Measurements from ENCODE around the gene TREM1. TPM values are rescaled to one million over a fixed set of nuclear protein-coding genes. Genes with fewer than 3 reads are reported as not detected.

TREM1 gene
- total RNA-seq, 1 experiment from 2014 or later = not detected

DNA sequence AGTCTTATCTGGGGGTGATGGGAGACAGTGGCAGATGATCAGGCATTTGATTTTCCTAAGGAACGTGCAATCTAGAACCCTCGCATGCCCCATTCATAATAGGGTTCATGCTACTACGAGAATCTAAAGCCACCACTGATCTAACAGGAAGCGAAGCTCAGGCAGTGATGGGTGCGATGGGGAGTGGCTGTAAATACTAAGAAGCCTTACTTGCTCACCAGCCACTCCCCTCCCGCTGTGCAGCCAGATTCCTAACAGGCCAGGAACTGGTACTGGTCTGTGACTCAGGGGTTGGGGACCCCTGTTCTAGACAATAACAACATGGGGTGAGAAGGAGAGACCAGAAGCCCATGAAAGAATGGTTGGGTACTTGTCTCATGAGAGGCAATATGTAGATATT lies 53.8 kb downstream of the TREM1 start:
- POLR2A ChIA-PET (ENCODE audit: unreplicated experiment) = interaction anchor here (0.6 kb wide), 1 partner anchor 1342 kb away, joined by 3 read pairs; no protein-coding TSS in a partner anchor
- BruUV-seq (replicated peaks) = no TSS peak

DNA sequence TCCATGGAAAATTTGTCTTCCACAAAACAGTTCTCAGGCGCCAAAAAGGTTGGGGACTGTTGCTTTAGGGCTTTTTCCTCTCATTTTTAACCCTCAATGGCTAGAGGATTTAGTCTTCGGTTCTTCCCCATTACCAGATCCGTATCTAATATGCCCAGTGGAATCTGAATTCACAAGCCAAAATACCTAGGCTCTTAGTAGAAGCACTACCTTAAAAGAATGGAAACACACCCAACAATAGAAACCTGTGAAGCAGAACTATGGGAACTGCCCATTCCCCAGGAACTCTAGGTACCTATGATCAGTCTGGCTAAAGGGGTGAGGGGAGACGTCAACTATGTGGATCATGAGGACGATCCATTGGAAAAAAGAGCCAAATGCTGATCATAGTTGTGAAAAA lies 55.2 kb downstream of the TREM1 start:
- Histone ChIP-seq H3K36me3 (ENCODE audit: low read depth) (no peaks in the 10 kb centered on the region), H3K9me3 (ENCODE audit: insufficient read depth, low read depth) (no peaks in the 10 kb centered on the region), H3K4me3 (no peak overlapping the region), H3K9me2 (ENCODE audit: insufficient read depth) (no peaks in the 10 kb centered on the region), H3K27ac (no peak overlapping the region), H3K79me2 (ENCODE audit: low read depth) (no peaks in the 10 kb centered on the region), H3K27me3 (ENCODE audit: insufficient read depth, low read depth) (peaks cover 13% of the 10 kb centered on the region), H2AFZ (no peak overlapping the region), H3K4me2 (no peak overlapping the region), H3F3A (ENCODE audit: insufficient read depth, low read depth) (no peaks in the 10 kb centered on the region), H4K20me1 (ENCODE audit: insufficient read depth) (no peaks in the 10 kb centered on the region), H3K4me1 (replicated peaks; ENCODE audit: insufficient read depth) (0 out of 2 replicates have a peak, but pooled peaks cover 3% of the 10 kb centered on the region)
- ChIA-PET CTCF (no interaction called here), POLR2A (ENCODE audit: unreplicated experiment) (no interaction called here)
- BruUV-seq (replicated peaks) = no TSS peak
- intact Hi-C loops (cut with micrococcal nuclease; ENCODE audit: unreplicated experiment) = no loop called here
- TF ChIP-seq, protein P1, sequence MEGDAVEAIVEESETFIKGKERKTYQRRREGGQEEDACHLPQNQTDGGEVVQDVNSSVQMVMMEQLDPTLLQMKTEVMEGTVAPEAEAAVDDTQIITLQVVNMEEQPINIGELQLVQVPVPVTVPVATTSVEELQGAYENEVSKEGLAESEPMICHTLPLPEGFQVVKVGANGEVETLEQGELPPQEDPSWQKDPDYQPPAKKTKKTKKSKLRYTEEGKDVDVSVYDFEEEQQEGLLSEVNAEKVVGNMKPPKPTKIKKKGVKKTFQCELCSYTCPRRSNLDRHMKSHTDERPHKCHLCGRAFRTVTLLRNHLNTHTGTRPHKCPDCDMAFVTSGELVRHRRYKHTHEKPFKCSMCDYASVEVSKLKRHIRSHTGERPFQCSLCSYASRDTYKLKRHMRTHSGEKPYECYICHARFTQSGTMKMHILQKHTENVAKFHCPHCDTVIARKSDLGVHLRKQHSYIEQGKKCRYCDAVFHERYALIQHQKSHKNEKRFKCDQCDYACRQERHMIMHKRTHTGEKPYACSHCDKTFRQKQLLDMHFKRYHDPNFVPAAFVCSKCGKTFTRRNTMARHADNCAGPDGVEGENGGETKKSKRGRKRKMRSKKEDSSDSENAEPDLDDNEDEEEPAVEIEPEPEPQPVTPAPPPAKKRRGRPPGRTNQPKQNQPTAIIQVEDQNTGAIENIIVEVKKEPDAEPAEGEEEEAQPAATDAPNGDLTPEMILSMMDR (conservative IDR thresholded peaks at IDR 0.05) = no peak
- no peak for DNase-seq

More for the DNA sequence above, 53.8 kb downstream of the TREM1 start:
- H3F3A ChIP-seq (ENCODE audit: insufficient read depth, low read depth) = no peaks in the 10 kb centered on the region
- intact Hi-C loops (cut with micrococcal nuclease; ENCODE audit: unreplicated experiment) = no loop called here
- TF ChIP-seq, protein P1 (conservative IDR thresholded peaks at IDR 0.05) = no peak
- no peak for TF ChIP-seq EZH2 (IDR thresholded peaks at IDR 0.05; ENCODE audit: low read depth)
- H3K9me3 ChIP-seq (ENCODE audit: insufficient read depth, low read depth) = no peaks in the 10 kb centered on the region
- no peaks in the 10 kb centered on the region for H3K9me2 ChIP-seq (ENCODE audit: insufficient read depth)
- no peak for DNase-seq
- peaks cover 22% of the 10 kb centered on the region for H3K27me3 ChIP-seq (ENCODE audit: insufficient read depth, low read depth)
- no peaks in the 10 kb centered on the region for H4K20me1 ChIP-seq (ENCODE audit: insufficient read depth)
- no peaks in the 10 kb centered on the region for H3K4me1 ChIP-seq (replicated peaks; ENCODE audit: insufficient read depth)
- H3K27ac ChIP-seq = no peak overlapping the region
- no peaks in the 10 kb centered on the region for H3K79me2 ChIP-seq (ENCODE audit: low read depth)
- no peak overlapping the region for H3K4me3 ChIP-seq
- CTCF ChIA-PET = interaction anchor here (0.5 kb wide), 1 partner anchor 27 kb away, joined by 3 read pairs; no protein-coding TSS in a partner anchor
- H3K4me2 ChIP-seq = no peak overlapping the region
- H2AFZ ChIP-seq = no peak overlapping the region
- no peaks in the 10 kb centered on the region for H3K36me3 ChIP-seq (ENCODE audit: low read depth)

DNA sequence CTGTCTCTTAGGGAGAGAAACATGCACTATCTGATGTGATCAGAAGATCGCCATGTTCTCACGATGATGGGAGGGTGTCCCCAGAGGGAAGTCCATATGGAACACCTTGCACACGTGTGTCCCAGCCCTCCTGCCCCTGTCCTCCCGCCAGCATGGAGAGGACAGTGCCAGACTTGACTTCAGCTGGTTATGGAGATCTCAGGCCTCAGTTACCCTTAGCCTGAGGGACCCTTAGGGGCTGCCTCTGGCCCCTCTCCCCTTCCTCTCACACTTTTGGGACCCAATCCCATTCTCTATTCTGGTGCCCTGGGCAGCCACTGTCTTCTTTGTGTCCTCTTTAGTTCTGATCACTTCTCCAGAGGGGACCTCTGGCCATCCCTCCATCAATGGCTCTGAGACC lies 56.8 kb downstream of the TREM1 start:
- no peak overlapping the region for H3K27ac ChIP-seq
- no peak overlapping the region for H3K4me3 ChIP-seq
- H3K4me1 ChIP-seq (replicated peaks; ENCODE audit: insufficient read depth) = 0 out of 2 replicates have a peak, but pooled peaks cover 3% of the 10 kb centered on the region
- 0 out of 2 replicates have a peak, but pooled peaks cover 9% of the 10 kb centered on the region for H3K27me3 ChIP-seq (ENCODE audit: insufficient read depth, low read depth)
- no peaks in the 10 kb centered on the region for H4K20me1 ChIP-seq (ENCODE audit: insufficient read depth)
- intact Hi-C loops (cut with micrococcal nuclease; ENCODE audit: unreplicated experiment) = no loop called here
- no peak overlapping the region for H2AFZ ChIP-seq
- no peak for DNase-seq
- no peaks in the 10 kb centered on the region for H3K36me3 ChIP-seq (ENCODE audit: low read depth)
- no peaks in the 10 kb centered on the region for H3K9me3 ChIP-seq (ENCODE audit: insufficient read depth, low read depth)
- H3K79me2 ChIP-seq (ENCODE audit: low read depth) = no peaks in the 10 kb centered on the region
- ChIA-PET CTCF (no interaction called here), POLR2A (ENCODE audit: unreplicated experiment) (no interaction called here)
- no peaks in the 10 kb centered on the region for H3K9me2 ChIP-seq (ENCODE audit: insufficient read depth)
- no peak overlapping the region for H3K4me2 ChIP-seq
- no TSS peak for BruUV-seq (replicated peaks)
- H3F3A ChIP-seq (ENCODE audit: insufficient read depth, low read depth) = no peaks in the 10 kb centered on the region
- TF ChIP-seq, protein P1 (conservative IDR thresholded peaks at IDR 0.05) = no peak
- TF ChIP-seq EZH2 (IDR thresholded peaks at IDR 0.05; ENCODE audit: low read depth) = no peak

Measured in PC-9 (cell line).